LNCaP clone FGC (cell line): Measurements from ENCODE around the gene NEU1.
"Not testable (repeated sequence)": the region's sequence is repeated elsewhere in the genome, so short reads cannot be mapped to it uniquely, and the experiment has no call there.

Experiments used
- DNase-seq: peaks from one replicate; pipeline ENCODE4 v3.0.0-alpha.2; 2011; ENCODE audit warnings: low read depth
- H3K4me3 ChIP-seq: 2 replicates; pipeline ENCODE4 v1.5.1; 2011; ENCODE audit warnings: mild to moderate bottlenecking, low read depth, low read length, control low read depth
- CTCF ChIP-seq: IDR thresholded peaks from 2 replicates; pipeline ENCODE4 v1.5.1; 2012; ENCODE audit warnings: mild to moderate bottlenecking; ENCODE audit not compliant: control insufficient read depth, insufficient read depth; ENCODE audit errors: extremely low read depth

The NEU1 gene

GRCh38 chr6:31847276-31847978, 15.2 kb downstream of the NEU1 start:
- TF ChIP-seq CTCF = no peak
- no peak for DNase-seq
- H3K4me3 ChIP-seq = no peak overlapping the region

- no peak for TF ChIP-seq CTCF
- no peak overlapping the region for H3K4me3 ChIP-seq
- DNase-seq = no peak
Measured at GRCh38 chr6:31844507-31844906, 18.1 kb downstream of the NEU1 start.

GRCh38 chr6:31842053-31842452, 20.6 kb downstream of the NEU1 start:
- TF ChIP-seq CTCF = no peak
- no peak overlapping the region for H3K4me3 ChIP-seq
- no peak for DNase-seq

- not testable (repeated sequence) for H3K4me3 ChIP-seq, DNase-seq
Measured at GRCh38 chr6:31839779-31840126, 22.9 kb downstream of the NEU1 start.

GRCh38 chr6:31838968-31839367, 23.7 kb downstream of the NEU1 start:
- no peak overlapping the region for H3K4me3 ChIP-seq
- TF ChIP-seq CTCF = no peak

GRCh38 chr6:31838114-31838553, 24.5 kb downstream of the NEU1 start:
- not testable (repeated sequence) for DNase-seq, H3K4me3 ChIP-seq

More at GRCh38 chr6:31838968-31839367, 23.7 kb downstream of the NEU1 start:
- DNase-seq = no peak

GRCh38 chr6:31837369-31838113, 25.1 kb downstream of the NEU1 start:
- H3K4me3 ChIP-seq = peak overlapping the region; percentile 80
- no peak for DNase-seq
- TF ChIP-seq CTCF = no peak
